GM12801 (cell line): ENCODE measurements around the gene SLBP.

Experiments
- CTCF ChIP-seq: IDR thresholded peaks from one replicate; pipeline ENCODE4 v1.5.1; 2011; ENCODE audit warnings: control low read depth; ENCODE audit not compliant: insufficient read length; ENCODE audit errors: extremely low read depth

SLBP gene

GRCh38 chr4:1712216-1713002 is at the start of gene SLBP:
Gene SLBP (minus strand): TSS chr4:1712319. CDS start chr4:1712188, 131 bp downstream.
- no peak for TF ChIP-seq CTCF

DNA sequence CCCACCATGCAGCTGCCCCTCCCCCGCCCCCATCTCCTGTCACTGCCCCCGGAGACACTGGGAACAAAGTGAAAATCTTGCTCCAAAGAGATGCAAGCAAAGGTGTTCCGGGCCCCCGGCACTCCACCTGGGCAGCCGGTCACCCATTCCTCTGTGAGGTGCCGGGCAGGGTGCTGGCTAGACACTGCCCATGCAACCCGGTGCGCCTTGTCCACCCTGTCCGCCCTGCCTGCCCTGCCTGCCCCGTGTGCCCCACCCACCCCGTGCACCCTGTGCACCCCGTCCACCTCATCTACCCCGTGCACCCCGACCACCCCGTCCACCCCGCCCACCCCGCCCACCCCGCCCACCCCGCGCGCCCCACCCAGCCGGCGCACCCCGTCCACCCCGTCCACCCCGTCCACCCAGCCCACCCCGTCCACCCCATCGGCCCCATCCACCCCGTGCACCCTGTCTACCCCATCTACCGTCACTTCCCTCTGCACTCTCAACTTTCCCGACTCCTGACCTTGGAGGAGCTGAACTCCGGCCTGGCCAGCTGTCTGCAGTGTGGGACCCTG is 49.1 kb upstream of the SLBP start:
- no peak for TF ChIP-seq CTCF

GRCh38 chr4:1760521-1761071 is 48.5 kb upstream of the SLBP start:
- TF ChIP-seq CTCF, result no peak

DNA sequence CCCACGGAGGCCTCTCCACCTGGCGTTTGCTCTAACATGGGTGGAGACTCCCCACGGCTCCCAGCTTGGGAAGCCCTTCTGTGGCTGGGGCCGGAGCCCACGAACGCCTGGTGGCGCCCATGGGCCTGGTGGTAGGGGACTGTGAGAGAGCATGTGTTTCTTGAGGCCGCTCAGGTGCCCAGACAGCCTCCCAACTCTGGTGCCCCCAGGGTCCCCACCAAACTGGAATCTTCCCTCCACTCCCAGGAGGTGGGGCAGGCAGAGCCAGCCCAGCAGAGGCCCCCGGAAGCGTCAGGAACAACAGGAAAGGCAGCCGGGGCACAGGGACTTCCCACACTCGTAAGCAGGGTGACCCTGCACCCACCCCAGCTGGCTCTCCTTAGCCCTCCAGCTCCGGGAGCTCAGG is 47.7 kb upstream of the SLBP start:
- no peak for TF ChIP-seq CTCF

DNA sequence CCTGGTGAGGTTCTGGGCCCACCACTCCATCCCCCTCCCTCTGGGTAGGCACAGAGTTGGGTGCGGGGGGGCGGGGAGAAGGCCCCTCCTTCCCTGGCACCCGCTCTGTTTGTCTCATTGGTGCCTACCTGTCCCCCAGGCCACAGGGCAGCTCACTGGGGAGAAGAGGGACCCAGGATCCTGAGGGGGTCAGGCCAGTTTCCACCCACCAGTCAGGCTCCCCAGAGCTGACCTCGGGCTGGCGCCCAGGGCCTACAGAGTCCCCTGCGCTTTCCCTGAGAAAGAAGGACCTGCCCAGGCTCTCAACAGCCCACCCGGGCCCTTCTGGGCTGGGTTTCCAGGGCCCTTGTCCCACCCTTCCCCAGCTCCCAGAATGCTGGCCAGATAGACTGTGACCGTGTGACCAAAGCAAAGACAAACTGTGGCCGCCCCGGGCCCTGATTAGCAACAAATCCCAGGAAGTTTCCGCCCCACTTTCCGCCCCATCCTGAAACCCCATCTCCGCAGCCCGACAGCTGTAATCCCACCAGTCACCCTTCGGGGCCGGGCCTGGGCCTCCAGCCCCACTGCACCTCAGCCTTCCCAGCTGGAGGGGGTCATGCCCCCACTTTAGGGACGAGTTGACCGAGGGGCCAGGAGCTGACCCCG is 47.2 kb upstream of the SLBP start:
- no peak for TF ChIP-seq CTCF

- no peak for TF ChIP-seq CTCF
Observed at GRCh38 chr4:1758306-1759121, 46.4 kb upstream of the SLBP start.

DNA sequence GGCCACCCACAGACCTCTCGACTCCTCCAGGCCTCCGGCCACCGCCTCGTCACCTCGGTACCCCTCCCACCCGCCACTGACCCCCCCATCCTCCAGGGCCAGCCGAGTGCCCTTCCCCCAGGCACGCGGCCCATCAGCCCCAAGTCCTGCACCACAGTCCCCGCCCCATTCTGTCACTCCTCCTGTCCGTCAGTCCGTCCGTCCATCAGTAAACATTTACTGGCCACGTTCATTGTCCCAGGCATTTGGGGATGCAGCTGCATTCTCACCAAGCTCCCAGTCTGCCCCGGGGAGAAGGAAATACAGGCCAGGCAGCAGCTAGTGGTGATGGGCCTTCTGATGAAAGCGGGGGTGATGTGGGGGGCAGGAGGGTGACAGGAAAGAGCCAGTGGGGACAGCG is 45.7 kb upstream of the SLBP start:
- TF ChIP-seq CTCF, result no peak
